BJ (cell line): ENCODE results near the gene KCNIP1. TPM values are rescaled to one million over a fixed set of nuclear protein-coding genes. Genes with fewer than 3 reads are reported as not detected.

ENCODE experiments used
- CTCF ChIA-PET: fragments of 350-600 bp; formaldehyde crosslinking; extraction: SDS; loops from one replicate; lab custom pipeline; 2021; ENCODE audit warnings: antibody characterized with exemption, inconsistent platforms; lab: Yijun Ruan, JAX
- POLR2A ChIA-PET: fragments of 300-600 bp; sonication (Branson Sonifier 250); formaldehyde crosslinking; extraction: SDS; loops from one replicate; lab custom pipeline; 2021; ENCODE audit warnings: antibody characterized with exemption; lab: Charles Lee
- DNase-seq: peaks from one replicate; pipeline ENCODE4 v3.0.0-alpha.2; 2011; ENCODE audit warnings: low read depth
- H3K27me3 ChIP-seq: 2 replicates; pipeline ENCODE4 v1.6.0; 2011; ENCODE audit warnings: low read length; ENCODE audit not compliant: control insufficient read depth, insufficient read depth
- H3K36me3 ChIP-seq: 2 replicates; pipeline ENCODE4 v1.5.1; 2011; ENCODE audit warnings: low read length; ENCODE audit not compliant: control insufficient read depth, insufficient read depth
- H3K4me3 ChIP-seq: 2 replicates; pipeline ENCODE4 v1.5.1; 2011; ENCODE audit warnings: low read depth, mild to moderate bottlenecking, control low read depth, low read length
- CTCF ChIP-seq: IDR thresholded peaks from 2 replicates; pipeline ENCODE4 v1.5.1; 2011; ENCODE audit warnings: low read depth, mild to moderate bottlenecking, control low read depth, inconsistent platforms, low read length, moderate library complexity; ENCODE audit not compliant: insufficient read depth
- polyA plus RNA-seq: library from polyadenylated mRNA; depleted of rRNA; stranded (reverse); fragments of >200 nt; gene quantifications from 2 replicates; pipeline ENCODE4 v1.2.3, GENCODE V29; 2011

KCNIP1 gene
- polyA plus RNA-seq, 1 experiment, result not detected

- ChIA-PET CTCF (no interaction called here), POLR2A (no interaction called here)
- no peak overlapping the region for H3K4me3 ChIP-seq
- no peaks in the 10 kb centered on the region for H3K36me3 ChIP-seq
- TF ChIP-seq CTCF, result no peak
- H3K27me3 ChIP-seq, result no peaks in the 10 kb centered on the region
- DNase-seq, result no peak
These were observed 189.9 kb downstream of the KCNIP1 start for GRCh38 chr5:170693701-170694100.

GRCh38 chr5:170694911-170695310, 191.1 kb downstream of the KCNIP1 start:
- Histone ChIP-seq H3K4me3 (no peak overlapping the region), H3K36me3 (no peaks in the 10 kb centered on the region), H3K27me3 (no peaks in the 10 kb centered on the region)
- no peak for TF ChIP-seq CTCF
- DNase-seq, result no peak
- POLR2A ChIA-PET, result no interaction called here
- CTCF ChIA-PET, result interaction anchor here (0.8 kb wide), 1 partner anchor 513 kb away, joined by 3 read pairs; no protein-coding TSS in a partner anchor

- ChIA-PET CTCF (no interaction called here), POLR2A (no interaction called here)
- no peak for TF ChIP-seq CTCF
- Histone ChIP-seq H3K27me3 (no peaks in the 10 kb centered on the region), H3K36me3 (no peaks in the 10 kb centered on the region), H3K4me3 (no peak overlapping the region)
- DNase-seq, result no peak
These were observed 193.2 kb downstream of the KCNIP1 start for GRCh38 chr5:170697031-170697430.

- no peak for DNase-seq
- POLR2A ChIA-PET, result no interaction called here
- CTCF ChIA-PET, result no interaction called here
- H3K27me3 ChIP-seq, result 0 out of 2 replicates have a peak, but pooled peaks cover 1% of the 10 kb centered on the region
- TF ChIP-seq CTCF, result no peak
- H3K4me3 ChIP-seq, result no peak overlapping the region
- H3K36me3 ChIP-seq, result no peaks in the 10 kb centered on the region
These were observed 196.7 kb downstream of the KCNIP1 start for GRCh38 chr5:170700503-170700902.

- H3K27me3 ChIP-seq, result 0 out of 2 replicates have a peak, but pooled peaks cover 1% of the 10 kb centered on the region
- TF ChIP-seq CTCF, result no peak
- no peak overlapping the region for H3K4me3 ChIP-seq
- DNase-seq, result no peak
- POLR2A ChIA-PET, result no interaction called here
- H3K36me3 ChIP-seq, result no peaks in the 10 kb centered on the region
- CTCF ChIA-PET, result no interaction called here
These were observed 197.5 kb downstream of the KCNIP1 start for GRCh38 chr5:170701334-170701733.
